ENCODE data around the gene CD83.

DNA sequence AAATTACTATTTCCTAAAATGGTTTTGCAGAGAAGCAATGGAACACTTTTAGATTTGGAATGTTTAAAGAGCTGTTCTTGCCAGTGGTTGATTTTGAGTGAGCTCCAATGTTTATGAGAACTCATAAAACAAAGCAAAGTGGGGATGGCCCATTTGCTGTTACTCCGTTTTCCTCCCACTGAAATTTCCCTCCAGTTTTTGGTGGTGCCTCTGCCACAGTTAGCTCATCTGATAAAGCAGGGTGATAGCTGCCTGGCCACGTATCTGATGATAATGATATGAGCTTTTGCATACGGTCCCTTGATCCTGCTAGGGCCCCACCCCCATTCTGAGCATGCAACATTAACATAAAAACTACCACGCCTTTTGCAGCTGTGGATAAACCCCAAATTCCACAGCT is 10.4 kb downstream of the CD83 start:
- no peak for TF ChIP-seq CTCF (IDR thresholded peaks at IDR 0.05 in 4 of 5, conservative IDR thresholded peaks at IDR 0.05 in 1 of 5)
- TF ChIP-seq POLR2A (IDR thresholded peaks at IDR 0.05): no peak

Measured in gastrocnemius medialis (tissue), 4 donors.